HepG2 (cell line): ENCODE results near the gene PIM3. TPM values are rescaled to one million over a fixed set of nuclear protein-coding genes. Genes with fewer than 3 reads are reported as not detected.

Source experiments
- AHDC1 ChIP-seq: sonication (generic); formaldehyde crosslinking; IDR thresholded peaks from 2 replicates; pipeline ENCODE4 v1.5.1; 2020; ENCODE audit warnings: mild to moderate bottlenecking, missing genetic modification reagents, borderline replicate concordance
- HMG20B ChIP-seq: conservative IDR thresholded peaks from 2 replicates; pipeline ENCODE4 v1.6.1; 2016; ENCODE audit warnings: missing genetic modification reagents, missing compliant biosample characterization
- REST ChIP-seq, 2 experiments: IDR thresholded peaks; 2 replicates each; pipeline ENCODE4 v1.6.1; 2011 to 2012; ENCODE audit warnings: low read length in 2 of 2, borderline replicate concordance in 1 of 2, low read depth in 1 of 2, mild to moderate bottlenecking in 1 of 2, moderate library complexity in 1 of 2
- ZBTB4 ChIP-seq: sonication (generic); formaldehyde crosslinking; IDR thresholded peaks from 2 replicates; pipeline ENCODE4 v1.4.0; 2020; ENCODE audit warnings: missing genetic modification reagents, mild to moderate bottlenecking, borderline replicate concordance
- ZBTB44 ChIP-seq: sonication (generic); formaldehyde crosslinking; IDR thresholded peaks from 2 replicates; pipeline ENCODE4 v1.4.0; 2020; ENCODE audit warnings: missing genetic modification reagents
- ZNF558 ChIP-seq: sonication (generic); formaldehyde crosslinking; IDR thresholded peaks from 2 replicates; pipeline ENCODE4 v1.9.0; 2022; ENCODE audit warnings: mild to moderate bottlenecking, missing genetic modification reagents, borderline replicate concordance
- ZNF572 ChIP-seq: sonication (generic); formaldehyde crosslinking; IDR thresholded peaks from 2 replicates; pipeline ENCODE4 v1.5.1; 2020; ENCODE audit warnings: mild to moderate bottlenecking, missing genetic modification reagents
- ZNF83 ChIP-seq: sonication (generic); formaldehyde crosslinking; IDR thresholded peaks from 2 replicates; pipeline ENCODE4 v1.4.0; 2020; ENCODE audit warnings: missing genetic modification reagents, mild to moderate bottlenecking, borderline replicate concordance
- ZNF841 ChIP-seq: sonication (generic); formaldehyde crosslinking; IDR thresholded peaks from 2 replicates; pipeline ENCODE4 v1.8.1; 2023; ENCODE audit warnings: missing genetic modification reagents, borderline replicate concordance
- polyA plus RNA-seq, 8 experiments: library from polyadenylated mRNA; depleted of rRNA in 3 of 8; stranded (reverse) in 7 of 8; unstranded in 1 of 8; fragments of >200 nt; fragmentation: Illumina TruSeq in 4 of 8; extraction: Trizol in 4 of 8; gene quantifications; 2 replicates each; pipeline versions ENCODE4 v1.2.1 to v1.2.3, GENCODE V29; 2011 to 2016; ENCODE audit warnings: low read depth in 4 of 8, missing spikeins in 1 of 8, mixed read lengths in 1 of 8; ENCODE audit not compliant: insufficient read depth in 1 of 8
- total RNA-seq, 5 experiments: library from RNA; depleted of rRNA; stranded (reverse); fragments of >200 nt; fragmentation: Illumina TruSeq; extraction: Trizol; gene quantifications; 2 replicates each; pipeline ENCODE4 v1.2.3, GENCODE V29; 2016; ENCODE audit warnings: low read depth in 1 of 5

The PIM3 gene
- total and polyA plus RNA-seq, 2 of the 13 experiments (the other 11 are each of a cell fraction or from before 2014, with no cell fraction given), result 21.6 to 31.2 TPM

DNA sequence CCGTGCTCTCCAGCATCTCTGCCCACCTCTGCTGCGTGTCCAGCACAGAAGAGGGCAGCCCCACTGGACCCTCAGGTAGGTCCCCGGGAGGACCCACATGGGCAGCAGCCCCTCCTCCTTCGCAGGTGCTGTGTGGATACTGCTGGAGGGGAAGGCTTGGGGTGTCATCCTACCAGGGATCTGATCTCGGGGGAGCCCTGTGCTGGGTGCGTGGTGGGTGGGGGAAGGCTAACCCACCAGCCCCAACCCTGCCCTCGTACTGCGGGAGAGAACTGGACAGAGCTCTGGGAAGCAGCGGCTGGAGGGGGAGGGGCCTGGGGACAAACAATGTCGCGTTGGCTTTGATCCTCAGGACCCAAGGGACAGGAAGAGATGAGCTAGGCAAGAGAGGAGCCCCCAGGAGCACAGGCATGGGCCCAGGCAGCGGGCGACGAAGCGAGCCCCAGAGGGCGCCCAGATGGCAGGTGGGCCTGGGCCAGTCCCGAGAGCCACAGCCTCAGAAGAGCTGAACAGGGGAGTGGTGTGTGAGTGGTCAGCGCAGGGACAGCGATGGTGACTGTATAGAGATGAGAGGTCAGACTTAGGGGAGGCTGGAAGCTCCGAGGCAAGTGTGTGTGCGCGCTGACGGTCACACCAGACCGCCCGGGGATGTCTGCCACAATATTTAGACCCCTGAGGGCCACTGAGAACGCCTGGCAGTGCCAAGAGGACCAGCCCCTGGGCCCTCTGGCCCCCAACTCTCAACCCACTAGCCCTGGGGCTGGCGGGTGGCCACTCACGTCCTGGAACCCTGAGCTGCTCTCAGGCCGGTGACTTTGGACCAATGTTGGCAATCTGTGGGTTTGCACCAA is 1.4 kb upstream of the PIM3 start (continued):
- TF ChIP-seq AHDC1 (CRISPR knock-in tag), result 0 out of 2 replicates have a peak, but pooled peaks have one; percentile 48
- TF ChIP-seq ZNF572, result no peak
- no peak for TF ChIP-seq ZNF841
- no peak for TF ChIP-seq ZNF558 (CRISPR knock-in tag)
- TF ChIP-seq HMG20B (CRISPR knock-in tag), result no peak
- TF ChIP-seq REST (IDR thresholded peaks at IDR 0.05; ENCODE audit: borderline replicate concordance in 1 of 2, low read depth in 1 of 2, low read length in 2 of 2), result peak in 1 of 2 experiments; percentile 46; a peak in 1 of 4 replicates
- no peak for TF ChIP-seq ZBTB4
- no peak for TF ChIP-seq ZNF83
- TF ChIP-seq ZBTB44, result no peak
